HG03565 (cell line): Measurements from ENCODE around the gene TESK2.

Experiments used
- ATAC-seq: cut with Tn5 transposase; IDR thresholded peaks from one replicate; pipeline ENCODE4 v1.9.1; 2021; ENCODE audit warnings: mild to moderate bottlenecking, moderate library complexity; ENCODE audit not compliant: unreplicated experiment

TESK2 gene

GRCh38 chr1:45340816-45341466 is 150.0 kb downstream of the TESK2 start:
- ATAC-seq = no peak

GRCh38 chr1:45339789-45340558 is 151.0 kb downstream of the TESK2 start, which contains the start of the genes MUTYH and TOE1:
MUTYH (minus strand) TSS chr1:45340440; CDS start chr1:45334505, 5,935 bp downstream.
TOE1 (plus strand) TSS chr1:45340170; CDS start chr1:45340253, 83 bp downstream.
- ATAC-seq = peak; percentile 75

- no peak for ATAC-seq
These were observed 153.2 kb downstream of the TESK2 start for GRCh38 chr1:45337630-45338325.

GRCh38 chr1:45335855-45336324 is 155.1 kb downstream of the TESK2 start:
- ATAC-seq = no peak

- ATAC-seq = no peak
These were observed 156.4 kb downstream of the TESK2 start for GRCh38 chr1:45334308-45335245.

- ATAC-seq = no peak
These were observed 158.6 kb downstream of the TESK2 start for GRCh38 chr1:45332346-45332720.

GRCh38 chr1:45331436-45332345 is 159.3 kb downstream of the TESK2 start:
- ATAC-seq = no peak

GRCh38 chr1:45329445-45329844 is 161.5 kb downstream of the TESK2 start:
- ATAC-seq = no peak

- ATAC-seq = no peak
These were observed 162.3 kb downstream of the TESK2 start for GRCh38 chr1:45328680-45329079.

- ATAC-seq = no peak
These were observed 163.1 kb downstream of the TESK2 start for GRCh38 chr1:45327644-45328515.

GRCh38 chr1:45326627-45327623 is 164.0 kb downstream of the TESK2 start, which contains the start of gene HPDL:
HPDL (plus strand) TSS chr1:45326895; CDS start chr1:45327149, 254 bp downstream.
- no peak for ATAC-seq

GRCh38 chr1:45325851-45326506 is 165.0 kb downstream of the TESK2 start:
- ATAC-seq = no peak

GRCh38 chr1:45322486-45323040 is 168.4 kb downstream of the TESK2 start:
- no peak for ATAC-seq

GRCh38 chr1:45321444-45321843 is 169.5 kb downstream of the TESK2 start:
- ATAC-seq = no peak

GRCh38 chr1:45319761-45320160 is 171.2 kb downstream of the TESK2 start:
- no peak for ATAC-seq

GRCh38 chr1:45317166-45317565 is 173.8 kb downstream of the TESK2 start:
- ATAC-seq = no peak
